Adrenal gland (tissue), 12 donors: ENCODE results near the gene TSSK6. TPM values are rescaled to one million over a fixed set of nuclear protein-coding genes. Genes with fewer than 3 reads are reported as not detected.

Experiments
- DNase-seq, 7 donors: peaks; one replicate each; pipeline ENCODE4 v3.0.0-alpha.2; 2019 to 2020
- H3K27ac ChIP-seq, 5 donors: fragments of 200-600 bp; sonication (generic) in 4 of 5; 1 replicate in 3 of 5; 2 replicates in 2 of 5; pipeline versions ENCODE4 v1.5.1 to v1.8.0; 2016 to 2020; ENCODE audit warnings: mild to moderate bottlenecking in 1 of 5
- H3K27me3 ChIP-seq: fragments of 200-600 bp; 2 replicates; pipeline ENCODE4 v1.8.0; 2021
- H3K36me3 ChIP-seq, 2 donors: fragments of 200-600 bp; replicated peaks in 1 of 2; 1 replicate in 1 of 2; 2 replicates in 1 of 2; pipeline versions ENCODE4 v1.5.1 to v1.8.0; 2018 to 2022
- H3K4me1 ChIP-seq, 2 donors: fragments of 200-600 bp; replicated peaks in 1 of 2; 1 replicate in 1 of 2; 2 replicates in 1 of 2; pipeline versions ENCODE4 v1.5.1 to v1.8.0; 2018 to 2021
- H3K4me3 ChIP-seq, 4 donors: fragments of 200-600 bp; sonication (generic) in 3 of 4; one replicate each; pipeline ENCODE4 v1.5.1; 2016 to 2018
- H3K9me3 ChIP-seq, 3 donors: fragments of 200-600 bp; sonication (generic) in 1 of 3; replicated peaks in 1 of 3; 1 replicate in 2 of 3; 2 replicates in 1 of 3; pipeline versions ENCODE4 v1.5.1 to v1.8.0; 2016 to 2021
- POLR2A ChIP-seq, 2 donors: fragments of 450-650 bp; IDR thresholded peaks; one replicate each; pipeline ENCODE4 v1.6.1; 2017; ENCODE audit warnings: antibody characterized with exemption in 2 of 2, mild to moderate bottlenecking in 2 of 2, moderate library complexity in 1 of 2
- WGBS, 4 donors: extraction: QIAGEN DNeasy Blood & Tissue Kit in 2 of 4; methylation state at CpG; one replicate each; pipeline versions ENCODE4 v1.1.5 to v1.1.7; 2013 to 2017; 5-methylcytosine and 5-hydroxymethylcytosine counted together
- intact Hi-C, 2 donors: fragments of 100-400 bp; cut with DNase I; formaldehyde crosslinking; loops; one replicate each; pipeline versions ENCODE4 v1.14.1 to v1.15.0; 2022 to 2023
- polyA plus RNA-seq, 3 donors: library from polyadenylated mRNA; stranded (reverse); fragments of 200-250 nt in 2 of 3; fragments of 350-450 nt in 1 of 3; fragmentation: Illumina TruSeq in 1 of 3; extraction: RNeasy Lipid Tissue Mini Kit (QIAGEN cat#74804) in 1 of 3; gene quantifications; one replicate each; pipeline ENCODE4 v1.2.3, GENCODE V29; 2013 to 2014
- total RNA-seq, 9 donors: library from RNA; depleted of rRNA in 4 of 9; stranded (reverse); fragments of >200 nt in 4 of 9; fragments of 120-200 nt in 1 of 9; fragmentation: NEBNext Ultra II Directional in 1 of 9; extraction: Animal tissue kit (Norgen Biotek cat#: 25700) in 1 of 9; gene quantifications; one replicate each; pipeline versions ENCODE4 v1.1.0 to v1.2.4, GENCODE V29; 2013 to 2023
- TF ChIP-seq, protein P1 (sequence below), 6 experiments: fragments of 450-650 bp in 4 of 6; fragments of 200-600 bp in 2 of 6; sonication (generic) in 1 of 6; IDR thresholded peaks; 1 replicate in 5 of 6; 2 replicates in 1 of 6; pipeline versions ENCODE4 v1.5.1 to v1.8.0; 2016 to 2021; ENCODE audit warnings: antibody characterized with exemption in 6 of 6, mild to moderate bottlenecking in 2 of 6, moderate library complexity in 1 of 6
- donor health status: healthy with polysubstance abuse.
- donor health status: Bipolar disorder and iron deficiency.
- donor health status: DM: yes; HTN: yes; CAD: no.
- donor health status: DM: no; HTN: no; CAD: no.
- donor health status: DM: no; HTN: no; CAD: no.
- donor health status: DM: yes; HTN: yes; CAD: no.

Gene TSSK6
- total and polyA plus RNA-seq, 12 donors = 0.37 to 50.5 (median 3.4) TPM; not detected in 1

- Histone ChIP-seq H3K27me3 (no peaks in the 10 kb centered on the region), H3K4me3 (no peak overlapping the region), H3K27ac (no peak overlapping the region), H3K4me1 (peaks cover 27 to 35% of the 10 kb centered on the region in 2 donors), H3K36me3 (no peaks in the 10 kb centered on the region), H3K9me3 (no peaks in the 10 kb centered on the region)
- no peak for TF ChIP-seq POLR2A (IDR thresholded peaks at IDR 0.05)
- TF ChIP-seq, protein P1, sequence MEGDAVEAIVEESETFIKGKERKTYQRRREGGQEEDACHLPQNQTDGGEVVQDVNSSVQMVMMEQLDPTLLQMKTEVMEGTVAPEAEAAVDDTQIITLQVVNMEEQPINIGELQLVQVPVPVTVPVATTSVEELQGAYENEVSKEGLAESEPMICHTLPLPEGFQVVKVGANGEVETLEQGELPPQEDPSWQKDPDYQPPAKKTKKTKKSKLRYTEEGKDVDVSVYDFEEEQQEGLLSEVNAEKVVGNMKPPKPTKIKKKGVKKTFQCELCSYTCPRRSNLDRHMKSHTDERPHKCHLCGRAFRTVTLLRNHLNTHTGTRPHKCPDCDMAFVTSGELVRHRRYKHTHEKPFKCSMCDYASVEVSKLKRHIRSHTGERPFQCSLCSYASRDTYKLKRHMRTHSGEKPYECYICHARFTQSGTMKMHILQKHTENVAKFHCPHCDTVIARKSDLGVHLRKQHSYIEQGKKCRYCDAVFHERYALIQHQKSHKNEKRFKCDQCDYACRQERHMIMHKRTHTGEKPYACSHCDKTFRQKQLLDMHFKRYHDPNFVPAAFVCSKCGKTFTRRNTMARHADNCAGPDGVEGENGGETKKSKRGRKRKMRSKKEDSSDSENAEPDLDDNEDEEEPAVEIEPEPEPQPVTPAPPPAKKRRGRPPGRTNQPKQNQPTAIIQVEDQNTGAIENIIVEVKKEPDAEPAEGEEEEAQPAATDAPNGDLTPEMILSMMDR (IDR thresholded peaks at IDR 0.05) = no peak
- intact Hi-C loops = loop anchor here in 1 of 2 donors (5.0 kb wide), 1 partner anchor 79 kb away; the partner anchor contains the start of gene GATAD2A
- 91 to 100% (median 93%) methylated on average over 4 to 5 of the region's 5 CpGs for WGBS, 4 donors
- DNase-seq = no peak
These were observed 29.4 kb downstream of the TSSK6 start for GRCh38 chr19:19485998-19486290.

GRCh38 chr19:19485161-19485997 lies 30.0 kb downstream of the TSSK6 start:
- WGBS, 4 donors = 76 to 85% (median 79%) methylated on average over 10 to 15 of the region's 15 CpGs

GRCh38 chr19:19482809-19483596 lies 32.3 kb downstream of the TSSK6 start:
- Histone ChIP-seq H3K27me3 (no peaks in the 10 kb centered on the region), H3K9me3 (no peaks in the 10 kb centered on the region), H3K4me3 (no peak overlapping the region), H3K27ac (no peak overlapping the region), H3K4me1 (peaks cover 7 to 8% of the 10 kb centered on the region in 2 donors), H3K36me3 (no peaks in the 10 kb centered on the region)
- TF ChIP-seq, protein P1 (IDR thresholded peaks at IDR 0.05) = no peak
- TF ChIP-seq POLR2A (IDR thresholded peaks at IDR 0.05) = no peak
- WGBS, 4 donors = 78 to 89% (median 83%) methylated on average over 10 to 19 of the region's 19 CpGs
- intact Hi-C loops = no loop called here
- no peak for DNase-seq

More at GRCh38 chr19:19485161-19485997, 30.0 kb downstream of the TSSK6 start:
- no peaks in the 10 kb centered on the region for H3K27me3 ChIP-seq
- DNase-seq = no peak
- intact Hi-C loops = loop anchor here in 1 of 2 donors (5.0 kb wide), 1 partner anchor 78 kb away; the partner anchor contains the start of gene GATAD2A
- H3K4me3 ChIP-seq = no peak overlapping the region
- TF ChIP-seq, protein P1 (IDR thresholded peaks at IDR 0.05) = no peak
- no peak for TF ChIP-seq POLR2A (IDR thresholded peaks at IDR 0.05)
- no peak overlapping the region for H3K27ac ChIP-seq
- H3K4me1 ChIP-seq = peaks cover 27 to 31% of the 10 kb centered on the region in 2 donors
- no peaks in the 10 kb centered on the region for H3K36me3 ChIP-seq
- H3K9me3 ChIP-seq = no peaks in the 10 kb centered on the region

GRCh38 chr19:19480688-19481087 lies 34.7 kb downstream of the TSSK6 start:
- H3K9me3 ChIP-seq = no peaks in the 10 kb centered on the region
- H3K4me3 ChIP-seq = no peak overlapping the region
- DNase-seq = no peak
- H3K36me3 ChIP-seq = no peaks in the 10 kb centered on the region
- peaks cover 0 to 6% of the 10 kb centered on the region in 2 donors for H3K4me1 ChIP-seq
- 80 to 84% (median 83%) methylated on average over 3 to 5 of the region's 5 CpGs for WGBS, 4 donors
- TF ChIP-seq, protein P1 (IDR thresholded peaks at IDR 0.05) = no peak
- TF ChIP-seq POLR2A (IDR thresholded peaks at IDR 0.05) = no peak
- intact Hi-C loops = no loop called here
- no peak overlapping the region for H3K27ac ChIP-seq
- H3K27me3 ChIP-seq = no peaks in the 10 kb centered on the region
